Measurements from ENCODE around the gene MAJIN. TPM values are rescaled to one million over a fixed set of nuclear protein-coding genes. Genes with fewer than 3 reads are reported as not detected.

The MAJIN gene
- total RNA-seq, 1 donor from 2014 or later = not detected

DNA sequence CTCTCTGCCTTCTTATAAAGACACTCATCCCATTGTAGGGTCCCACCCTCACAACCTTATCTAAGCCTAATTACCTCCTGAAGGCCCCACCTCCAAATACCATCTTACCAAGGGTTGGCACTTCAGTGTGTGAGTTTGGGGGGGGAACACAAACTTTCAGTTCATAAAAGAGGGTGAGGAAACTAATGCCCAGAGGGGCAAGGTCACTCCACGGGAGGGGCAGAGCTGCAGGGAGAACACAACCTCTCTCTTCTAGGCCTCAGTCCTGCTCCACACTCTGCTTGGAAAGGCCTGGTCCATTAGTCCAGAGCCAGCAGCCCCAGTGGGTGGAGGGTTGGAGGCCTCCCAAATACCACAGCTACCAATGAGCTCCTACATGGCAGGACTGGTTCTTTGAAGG is 27.6 kb upstream of the MAJIN start:
- H3K9me3 ChIP-seq = no peaks in the 10 kb centered on the region
- no peak overlapping the region for H3K27ac ChIP-seq
- no peaks in the 10 kb centered on the region for H3K27me3 ChIP-seq
- intact Hi-C loops (cut with DNase I) = no loop called here
- H3K4me1 ChIP-seq = no peaks in the 10 kb centered on the region
- no peak overlapping the region for H3K4me3 ChIP-seq
- DNase-seq (ENCODE audit: extremely low spot score in 2 of 2) = no peak
- TF ChIP-seq POLR2A (IDR thresholded peaks at IDR 0.05) (no peak), POLR2AphosphoS5 (IDR thresholded peaks at IDR 0.05; ENCODE audit: insufficient read depth in 1 of 2, low read depth in 1 of 2) (no peak)
- TF ChIP-seq, protein P1, sequence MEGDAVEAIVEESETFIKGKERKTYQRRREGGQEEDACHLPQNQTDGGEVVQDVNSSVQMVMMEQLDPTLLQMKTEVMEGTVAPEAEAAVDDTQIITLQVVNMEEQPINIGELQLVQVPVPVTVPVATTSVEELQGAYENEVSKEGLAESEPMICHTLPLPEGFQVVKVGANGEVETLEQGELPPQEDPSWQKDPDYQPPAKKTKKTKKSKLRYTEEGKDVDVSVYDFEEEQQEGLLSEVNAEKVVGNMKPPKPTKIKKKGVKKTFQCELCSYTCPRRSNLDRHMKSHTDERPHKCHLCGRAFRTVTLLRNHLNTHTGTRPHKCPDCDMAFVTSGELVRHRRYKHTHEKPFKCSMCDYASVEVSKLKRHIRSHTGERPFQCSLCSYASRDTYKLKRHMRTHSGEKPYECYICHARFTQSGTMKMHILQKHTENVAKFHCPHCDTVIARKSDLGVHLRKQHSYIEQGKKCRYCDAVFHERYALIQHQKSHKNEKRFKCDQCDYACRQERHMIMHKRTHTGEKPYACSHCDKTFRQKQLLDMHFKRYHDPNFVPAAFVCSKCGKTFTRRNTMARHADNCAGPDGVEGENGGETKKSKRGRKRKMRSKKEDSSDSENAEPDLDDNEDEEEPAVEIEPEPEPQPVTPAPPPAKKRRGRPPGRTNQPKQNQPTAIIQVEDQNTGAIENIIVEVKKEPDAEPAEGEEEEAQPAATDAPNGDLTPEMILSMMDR (IDR thresholded peaks at IDR 0.05) = no peak
- H3K36me3 ChIP-seq = no peaks in the 10 kb centered on the region

DNA sequence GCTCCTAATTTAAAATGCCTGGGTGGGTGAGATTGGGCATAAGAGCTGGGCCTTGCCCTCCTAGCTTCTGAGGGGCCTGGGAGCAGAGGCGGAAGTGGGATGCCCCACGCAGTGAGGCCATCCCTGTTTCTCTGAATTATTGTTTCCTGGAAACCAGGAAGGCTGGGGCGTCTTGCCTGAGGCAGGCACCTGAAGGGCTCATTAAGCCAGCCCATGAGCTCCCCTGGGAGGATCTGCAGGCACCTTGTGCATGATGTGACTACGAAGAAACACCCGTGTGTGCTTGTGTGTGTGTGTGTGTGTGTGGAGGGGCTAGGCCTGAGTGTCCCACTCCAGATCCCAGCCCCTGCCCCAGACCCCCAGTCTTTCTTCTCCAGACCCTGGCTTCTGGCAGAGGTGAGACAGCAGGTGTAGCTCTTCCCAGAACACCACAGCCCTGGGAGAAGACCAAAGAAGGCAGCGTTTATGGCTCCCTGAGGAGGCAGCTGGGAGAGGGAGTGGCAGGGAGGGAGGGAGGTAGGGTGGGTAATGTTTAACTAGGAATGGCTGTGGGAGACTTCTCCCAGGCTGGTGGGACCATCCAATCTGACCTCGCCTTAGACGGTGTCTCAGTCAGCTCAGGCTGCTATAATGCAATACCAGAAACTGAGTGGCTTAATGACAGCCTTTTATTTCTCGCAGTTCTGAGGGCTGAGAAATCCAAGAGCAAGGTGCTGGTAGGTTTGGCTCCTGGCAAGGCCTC is 27.0 kb upstream of the MAJIN start:
- Histone ChIP-seq H3K4me1 (no peaks in the 10 kb centered on the region), H3K27me3 (no peaks in the 10 kb centered on the region), H3K36me3 (no peaks in the 10 kb centered on the region), H3K27ac (no peak overlapping the region), H3K9me3 (no peaks in the 10 kb centered on the region), H3K4me3 (no peak overlapping the region)
- DNase-seq (ENCODE audit: extremely low spot score in 2 of 2) = no peak
- TF ChIP-seq POLR2AphosphoS5 (IDR thresholded peaks at IDR 0.05; ENCODE audit: insufficient read depth in 1 of 2, low read depth in 1 of 2) (no peak), POLR2A (IDR thresholded peaks at IDR 0.05) (no peak)
- TF ChIP-seq, protein P1 (IDR thresholded peaks at IDR 0.05) = no peak
- intact Hi-C loops (cut with DNase I) = no loop called here

DNA sequence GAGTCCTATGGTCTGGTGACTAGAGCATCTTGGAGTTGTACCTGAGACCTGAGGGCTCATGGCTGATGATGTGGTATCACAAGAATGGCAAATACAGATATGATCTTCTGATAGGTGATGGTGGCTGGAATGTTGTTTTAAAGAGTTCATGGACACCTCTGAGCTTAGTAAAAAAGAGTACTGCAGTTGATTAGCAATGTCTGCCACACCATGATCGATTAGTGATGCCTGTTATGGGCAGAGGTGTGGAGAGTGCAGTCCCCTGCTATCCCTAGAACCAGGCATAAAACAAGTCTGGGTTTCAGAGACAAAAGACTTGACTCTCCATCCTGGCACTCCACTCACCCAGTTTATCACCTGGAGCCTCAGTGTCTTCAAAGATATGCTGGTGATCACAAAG is 26.2 kb upstream of the MAJIN start:
- Histone ChIP-seq H3K9me3 (no peaks in the 10 kb centered on the region), H3K27ac (no peak overlapping the region), H3K36me3 (no peaks in the 10 kb centered on the region), H3K27me3 (no peaks in the 10 kb centered on the region), H3K4me3 (no peak overlapping the region), H3K4me1 (no peaks in the 10 kb centered on the region)
- no peak for DNase-seq (ENCODE audit: extremely low spot score in 2 of 2)
- intact Hi-C loops (cut with DNase I) = no loop called here
- no peak for TF ChIP-seq POLR2AphosphoS5 (IDR thresholded peaks at IDR 0.05; ENCODE audit: insufficient read depth in 1 of 2, low read depth in 1 of 2)
- TF ChIP-seq, protein P1 (IDR thresholded peaks at IDR 0.05) = no peak
- TF ChIP-seq POLR2A (IDR thresholded peaks at IDR 0.05) = no peak

DNA sequence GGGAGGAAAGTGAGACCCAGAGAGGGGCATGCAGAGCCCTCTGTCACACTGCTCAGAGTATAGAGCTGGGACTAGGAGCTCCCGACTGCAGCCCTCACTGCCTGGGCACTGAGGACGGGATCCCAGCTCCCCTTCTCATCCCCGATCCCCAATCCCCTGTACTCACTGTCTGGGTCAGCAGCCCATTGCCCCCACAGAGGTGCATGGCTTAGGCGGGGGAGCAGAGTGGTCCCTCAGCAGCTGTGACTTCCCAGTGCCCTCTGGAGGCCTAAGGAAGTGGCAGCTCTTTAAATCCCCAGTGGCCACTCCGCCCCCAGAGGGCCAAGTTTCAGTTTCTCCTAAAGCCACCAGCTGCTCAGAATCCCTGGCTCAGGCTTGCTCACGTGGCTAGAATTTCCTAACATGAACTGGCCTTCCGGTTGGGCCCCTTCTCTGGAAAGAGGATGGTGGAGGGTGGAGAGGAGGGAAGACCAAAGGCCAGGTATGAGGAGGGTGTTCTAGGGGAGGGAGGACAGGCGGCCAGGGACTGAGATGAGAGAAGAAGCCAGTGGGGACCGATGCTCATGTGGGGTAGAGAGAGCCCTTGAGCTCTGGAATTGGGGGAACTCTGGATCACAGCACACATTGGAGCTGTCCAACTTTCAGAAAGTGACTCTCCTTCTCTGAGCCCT is 24.9 kb upstream of the MAJIN start, which contains the start of gene BATF2:
Gene BATF2 (minus strand): TSS at position 262 of the 671 bp plus-strand sequence. CDS start 57 bp downstream, at position 205.
- H3K9me3 ChIP-seq = no peaks in the 10 kb centered on the region
- no peak for DNase-seq (ENCODE audit: extremely low spot score in 2 of 2)
- intact Hi-C loops (cut with DNase I) = no loop called here

DNA sequence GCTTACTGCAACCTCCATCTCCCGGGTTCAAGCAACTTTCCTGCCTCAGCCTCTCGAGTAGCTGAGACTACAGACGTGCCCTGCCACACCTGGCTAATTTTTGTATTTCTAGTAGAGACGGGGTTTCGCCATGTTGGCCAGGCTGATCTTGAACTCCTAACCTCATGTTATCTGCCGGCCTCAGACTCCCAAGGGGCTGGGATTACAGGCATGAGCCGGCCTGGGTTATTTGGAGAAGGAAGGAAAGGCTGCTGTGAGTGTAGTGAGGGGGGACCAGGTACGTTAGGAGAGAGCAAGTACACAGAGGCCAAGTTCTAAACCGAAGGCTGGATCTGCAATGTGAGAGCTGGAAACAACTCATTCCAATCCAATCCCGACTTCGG is 24.4 kb upstream of the MAJIN start:
- Histone ChIP-seq H3K4me3 (peak overlapping the region; percentile 29 to 39), H3K9me3 (no peaks in the 10 kb centered on the region), H3K27me3 (no peaks in the 10 kb centered on the region), H3K27ac (peak overlapping the region; percentile 46), H3K4me1 (no peaks in the 10 kb centered on the region), H3K36me3 (no peaks in the 10 kb centered on the region)
- TF ChIP-seq POLR2A (IDR thresholded peaks at IDR 0.05) (no peak), POLR2AphosphoS5 (IDR thresholded peaks at IDR 0.05; ENCODE audit: insufficient read depth in 1 of 2, low read depth in 1 of 2) (no peak)
- TF ChIP-seq, protein P1 (IDR thresholded peaks at IDR 0.05) = no peak
- intact Hi-C loops (cut with DNase I) = no loop called here
- no peak for DNase-seq (ENCODE audit: extremely low spot score in 2 of 2)

More for the DNA sequence above, 24.9 kb upstream of the MAJIN start, which contains the start of gene BATF2:
- Histone ChIP-seq H3K36me3 (no peaks in the 10 kb centered on the region), H3K4me1 (no peaks in the 10 kb centered on the region), H3K27ac (peak within 1 kb of the TSS; percentile 46), H3K27me3 (no peaks in the 10 kb centered on the region), H3K4me3 (peak within 1 kb of the TSS; percentile 29 to 39)
- TF ChIP-seq POLR2AphosphoS5 (IDR thresholded peaks at IDR 0.05; ENCODE audit: insufficient read depth in 1 of 2, low read depth in 1 of 2) (peak; percentile 17 to 65), POLR2A (IDR thresholded peaks at IDR 0.05) (no peak)
